Spleen (tissue), 7 donors: ENCODE measurements around the gene JPH4.

Source experiments
- CTCF ChIP-seq, 11 experiments: fragments of 200-600 bp in 7 of 11; fragments of 450-650 bp in 4 of 11; sonication (generic) in 4 of 11; IDR thresholded peaks in 8 of 11; conservative IDR thresholded peaks in 3 of 11; 1 replicate in 7 of 11; 2 replicates in 4 of 11; pipeline versions ENCODE4 v1.4.0 to v1.8.0; 2016 to 2021; ENCODE audit warnings: antibody characterized with exemption in 11 of 11, inconsistent platforms in 4 of 11, mild to moderate bottlenecking in 1 of 11
- POLR2A ChIP-seq, 3 donors: fragments of 450-650 bp; IDR thresholded peaks; one replicate each; pipeline ENCODE4 v1.5.1; 2017; ENCODE audit warnings: antibody characterized with exemption in 3 of 3, mild to moderate bottlenecking in 1 of 3
- POLR2AphosphoS5 ChIP-seq, 3 donors: sonication (generic); formaldehyde crosslinking; IDR thresholded peaks; one replicate each; pipeline ENCODE4 v1.5.1; 2017; ENCODE audit warnings: antibody characterized with exemption in 3 of 3
- donor health status: DM: no; HTN: no; CAD: no; lungs with moderate emphysema.
- donor health status: DM: no; HTN: no; CAD: no.
- donor health status: DM: no; HTN: no; CAD: no.

- TF ChIP-seq POLR2A (IDR thresholded peaks at IDR 0.05) (no peak), CTCF (IDR thresholded peaks at IDR 0.05 in 8 of 11, conservative IDR thresholded peaks at IDR 0.05 in 3 of 11) (no peak), POLR2AphosphoS5 (IDR thresholded peaks at IDR 0.05) (no peak)
Measured at GRCh38 chr14:23535943-23536342, 42.6 kb downstream of the JPH4 start.
